Measurements from ENCODE around the gene CXCL6.

The CXCL6 gene

DNA sequence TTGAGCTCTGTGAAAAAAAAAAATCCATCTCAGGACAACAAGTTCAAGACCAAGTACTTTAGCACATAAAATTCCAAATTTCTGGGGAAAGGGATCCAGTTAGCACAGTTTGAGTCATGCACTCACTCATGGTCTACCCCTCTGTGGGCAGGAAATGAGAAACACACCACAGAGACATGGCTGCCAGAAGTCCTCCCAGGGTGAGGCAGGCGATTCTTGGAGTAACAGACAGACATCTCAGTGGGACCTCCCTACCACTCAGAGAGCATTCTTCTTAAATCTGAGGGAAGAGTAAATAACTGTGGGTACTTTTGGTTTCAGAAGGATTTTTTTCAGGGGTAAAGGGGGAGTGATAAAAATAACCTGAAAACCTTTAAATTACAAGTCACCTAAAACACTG lies 46.8 kb downstream of the CXCL6 start:
- TF ChIP-seq, protein P1, sequence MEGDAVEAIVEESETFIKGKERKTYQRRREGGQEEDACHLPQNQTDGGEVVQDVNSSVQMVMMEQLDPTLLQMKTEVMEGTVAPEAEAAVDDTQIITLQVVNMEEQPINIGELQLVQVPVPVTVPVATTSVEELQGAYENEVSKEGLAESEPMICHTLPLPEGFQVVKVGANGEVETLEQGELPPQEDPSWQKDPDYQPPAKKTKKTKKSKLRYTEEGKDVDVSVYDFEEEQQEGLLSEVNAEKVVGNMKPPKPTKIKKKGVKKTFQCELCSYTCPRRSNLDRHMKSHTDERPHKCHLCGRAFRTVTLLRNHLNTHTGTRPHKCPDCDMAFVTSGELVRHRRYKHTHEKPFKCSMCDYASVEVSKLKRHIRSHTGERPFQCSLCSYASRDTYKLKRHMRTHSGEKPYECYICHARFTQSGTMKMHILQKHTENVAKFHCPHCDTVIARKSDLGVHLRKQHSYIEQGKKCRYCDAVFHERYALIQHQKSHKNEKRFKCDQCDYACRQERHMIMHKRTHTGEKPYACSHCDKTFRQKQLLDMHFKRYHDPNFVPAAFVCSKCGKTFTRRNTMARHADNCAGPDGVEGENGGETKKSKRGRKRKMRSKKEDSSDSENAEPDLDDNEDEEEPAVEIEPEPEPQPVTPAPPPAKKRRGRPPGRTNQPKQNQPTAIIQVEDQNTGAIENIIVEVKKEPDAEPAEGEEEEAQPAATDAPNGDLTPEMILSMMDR (IDR thresholded peaks at IDR 0.05) = no peak
- H3K4me3 ChIP-seq = no peak overlapping the region
- DNase-seq (ENCODE audit: low spot score) = no peak
- H3K27ac ChIP-seq = no peak overlapping the region

GRCh38 chr4:73885574-73886267 lies 49.2 kb downstream of the CXCL6 start:
- DNase-seq (ENCODE audit: low spot score) = no peak
- Histone ChIP-seq H3K27ac (no peak overlapping the region), H3K4me3 (no peak overlapping the region)
- TF ChIP-seq, protein P1 (IDR thresholded peaks at IDR 0.05) = no peak
